Lung (tissue), 12 donors: ENCODE results near the gene ARHGAP15. TPM values are rescaled to one million over a fixed set of nuclear protein-coding genes. Genes with fewer than 3 reads are reported as not detected.
A peak's percentile ranks its signal among the peaks of the same experiment; 100 is the strongest.

Experiments
- ATAC-seq: fragments of 200-7000 bp; cut with Tn5 transposase; one replicate; pipeline ENCODE4 v1.9.1; 2020; ENCODE audit warnings: moderate number of reproducible peaks; ENCODE audit not compliant: insufficient read depth, low FRiP score
- DNase-seq, 3 donors: peaks; one replicate each; pipeline ENCODE4 v3.0.0-alpha.2; 2013 to 2017
- H3K27ac ChIP-seq, 2 donors: one replicate each; pipeline ENCODE4 v1.5.1; 2013; ENCODE audit warnings: mild to moderate bottlenecking in 2 of 2, moderate library complexity in 2 of 2, control low read depth in 1 of 2, inconsistent platforms in 1 of 2, low read depth in 1 of 2, low read length in 1 of 2
- H3K27me3 ChIP-seq, 3 donors: one replicate each; pipeline ENCODE4 v1.5.1; 2013; ENCODE audit warnings: low read length in 2 of 3; ENCODE audit not compliant: control insufficient read depth in 3 of 3, insufficient read depth in 3 of 3
- H3K36me3 ChIP-seq, 4 donors: one replicate each; pipeline ENCODE4 v1.5.1; 2013; ENCODE audit warnings: low read length in 4 of 4, mild to moderate bottlenecking in 1 of 4, moderate library complexity in 1 of 4; ENCODE audit not compliant: control insufficient read depth in 4 of 4, insufficient read depth in 4 of 4
- H3K4me1 ChIP-seq, 5 donors: one replicate each; pipeline ENCODE4 v1.5.1; 2013; ENCODE audit warnings: low read length in 5 of 5, mild to moderate bottlenecking in 2 of 5, moderate library complexity in 1 of 5; ENCODE audit not compliant: control insufficient read depth in 5 of 5, insufficient read depth in 5 of 5
- H3K4me3 ChIP-seq: one replicate; pipeline ENCODE4 v1.5.1; 2013; ENCODE audit warnings: mild to moderate bottlenecking, control low read depth, moderate library complexity
- H3K9ac ChIP-seq, 2 donors: one replicate each; pipeline ENCODE4 v1.5.1; 2013; ENCODE audit warnings: low read length in 2 of 2, control low read depth in 1 of 2; ENCODE audit not compliant: insufficient read depth in 1 of 2
- H3K9me3 ChIP-seq, 4 donors: one replicate each; pipeline ENCODE4 v1.5.1; 2013; ENCODE audit warnings: low read length in 3 of 4, mild to moderate bottlenecking in 1 of 4, moderate library complexity in 1 of 4; ENCODE audit not compliant: control insufficient read depth in 4 of 4, insufficient read depth in 3 of 4
- WGBS, 2 donors: extraction: QIAGEN DNeasy Blood & Tissue Kit; methylation state at CpG; one replicate each; pipeline ENCODE4 v1.1.7; 2013; 5-methylcytosine and 5-hydroxymethylcytosine counted together
- polyA plus RNA-seq, 2 donors: library from polyadenylated mRNA; stranded (reverse); fragments of 200-250 nt; gene quantifications; one replicate each; pipeline ENCODE4 v1.2.1, GENCODE V29; 2013
- total RNA-seq, 2 donors: library from RNA; depleted of rRNA in 1 of 2; stranded (reverse); fragments of >200 nt in 1 of 2; gene quantifications; one replicate each; pipeline ENCODE4 v1.2.1, GENCODE V29; 2014 to 2021
- TF ChIP-seq, protein P1 (sequence below): IDR thresholded peaks from 2 replicates; pipeline ENCODE4 v1.5.1; 2012; ENCODE audit warnings: mild to moderate bottlenecking; ENCODE audit errors: control extremely low read depth, extremely low read depth
- donor health status: control.
- donor health status: control.
- donor health status: Bipolar disorder and iron deficiency.
- donor health status: healthy.
- donor health status: DM: yes; HTN: yes; CAD: no.

ARHGAP15 gene
- total and polyA plus RNA-seq, 4 donors = 5.9 to 74.3 (median 13.2) TPM

GRCh38 chr2:143776526-143777297 lies 647.5 kb downstream of the ARHGAP15 start:
- Histone ChIP-seq H3K4me3 (no peak overlapping the region), H3K27ac (no peak overlapping the region), H3K4me1 (peaks cover 0 to 35% (median 4%) of the 10 kb centered on the region in 5 donors), H3K9me3 (no peaks in the 10 kb centered on the region), H3K27me3 (no peaks in the 10 kb centered on the region), H3K9ac (no peak overlapping the region), H3K36me3 (no peaks in the 10 kb centered on the region)
- ATAC-seq = no peak
- WGBS, 2 donors = 80 to 87% methylated on average over 4 of the region's 4 CpGs
- DNase-seq = peak; percentile 70 to 98 (median 97)
- TF ChIP-seq, protein P1, sequence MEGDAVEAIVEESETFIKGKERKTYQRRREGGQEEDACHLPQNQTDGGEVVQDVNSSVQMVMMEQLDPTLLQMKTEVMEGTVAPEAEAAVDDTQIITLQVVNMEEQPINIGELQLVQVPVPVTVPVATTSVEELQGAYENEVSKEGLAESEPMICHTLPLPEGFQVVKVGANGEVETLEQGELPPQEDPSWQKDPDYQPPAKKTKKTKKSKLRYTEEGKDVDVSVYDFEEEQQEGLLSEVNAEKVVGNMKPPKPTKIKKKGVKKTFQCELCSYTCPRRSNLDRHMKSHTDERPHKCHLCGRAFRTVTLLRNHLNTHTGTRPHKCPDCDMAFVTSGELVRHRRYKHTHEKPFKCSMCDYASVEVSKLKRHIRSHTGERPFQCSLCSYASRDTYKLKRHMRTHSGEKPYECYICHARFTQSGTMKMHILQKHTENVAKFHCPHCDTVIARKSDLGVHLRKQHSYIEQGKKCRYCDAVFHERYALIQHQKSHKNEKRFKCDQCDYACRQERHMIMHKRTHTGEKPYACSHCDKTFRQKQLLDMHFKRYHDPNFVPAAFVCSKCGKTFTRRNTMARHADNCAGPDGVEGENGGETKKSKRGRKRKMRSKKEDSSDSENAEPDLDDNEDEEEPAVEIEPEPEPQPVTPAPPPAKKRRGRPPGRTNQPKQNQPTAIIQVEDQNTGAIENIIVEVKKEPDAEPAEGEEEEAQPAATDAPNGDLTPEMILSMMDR = no peak

DNA sequence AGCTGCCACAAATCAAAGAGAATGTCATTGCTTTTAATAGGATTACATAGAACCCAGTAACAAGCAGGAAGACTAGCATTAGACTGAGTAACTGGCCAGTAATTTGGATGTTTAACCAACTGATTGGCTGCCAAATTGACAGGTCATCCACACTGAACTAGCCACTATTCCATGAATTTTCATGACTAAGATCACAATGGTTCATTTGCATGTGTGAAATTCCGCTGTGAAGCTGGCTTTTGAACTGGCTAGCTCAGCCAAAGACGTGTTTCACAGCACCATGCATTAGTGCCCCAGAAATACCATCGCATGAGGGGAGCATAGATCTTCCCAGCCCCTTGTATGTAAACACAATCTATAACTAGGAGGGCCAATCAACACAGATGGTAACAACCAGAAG lies 649.8 kb downstream of the ARHGAP15 start:
- Histone ChIP-seq H3K9me3 (no peaks in the 10 kb centered on the region), H3K27ac (no peak overlapping the region), H3K4me1 (peaks cover 0 to 35% (median 4%) of the 10 kb centered on the region in 5 donors), H3K4me3 (no peak overlapping the region), H3K36me3 (no peaks in the 10 kb centered on the region), H3K27me3 (no peaks in the 10 kb centered on the region), H3K9ac (no peak overlapping the region)
- ATAC-seq (no peak), DNase-seq (no peak)
- 84 to 90% methylated on average over 3 of the region's 3 CpGs for WGBS, 2 donors
- TF ChIP-seq, protein P1 = no peak

DNA sequence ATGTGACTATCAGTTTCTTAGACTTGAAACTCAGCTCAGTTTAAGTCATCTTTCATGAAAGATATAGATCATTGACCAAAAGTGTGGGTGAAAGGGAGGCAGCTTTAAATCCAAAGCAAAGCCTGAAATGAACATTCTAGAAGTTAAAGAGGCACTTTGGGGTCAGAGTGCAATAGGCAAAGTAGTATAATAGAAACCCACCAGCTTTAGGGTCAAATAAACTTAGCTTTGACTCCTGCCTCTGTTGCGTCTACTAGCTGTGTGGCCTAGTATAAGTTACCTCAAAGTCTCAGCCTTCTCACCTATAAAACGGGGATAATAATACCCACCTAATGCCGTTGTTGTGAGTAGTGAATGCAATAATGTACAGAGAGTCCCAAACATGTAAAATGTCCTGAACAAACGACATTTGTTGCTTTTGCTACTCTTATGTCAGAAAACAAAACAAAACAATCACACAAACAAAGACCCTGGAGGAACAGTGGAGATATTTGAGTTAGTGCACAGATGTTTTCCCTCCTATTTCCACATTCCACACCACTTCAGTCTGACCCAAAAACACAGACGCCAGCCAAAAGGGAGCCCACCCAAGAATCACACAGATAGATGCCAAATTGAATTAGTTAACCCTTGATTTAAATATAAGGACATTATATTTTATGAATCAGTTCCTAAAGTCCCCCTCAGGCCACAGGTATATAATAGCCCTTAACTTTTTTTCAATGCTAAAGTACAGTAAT lies 657.0 kb downstream of the ARHGAP15 start:
- WGBS, 2 donors = 66 to 79% methylated on average over 5 of the region's 5 CpGs
- Histone ChIP-seq H3K27me3 (no peaks in the 10 kb centered on the region), H3K9me3 (no peaks in the 10 kb centered on the region), H3K4me1 (peaks cover 0 to 33% (median 5%) of the 10 kb centered on the region in 5 donors), H3K27ac (no peak overlapping the region), H3K9ac (no peak overlapping the region), H3K4me3 (no peak overlapping the region), H3K36me3 (no peaks in the 10 kb centered on the region)
- DNase-seq = peak; percentile 86 to 98 (median 98)
- TF ChIP-seq, protein P1 = no peak
- no peak for ATAC-seq
